Stimulated activated CD8-positive, alpha-beta memory T cell treated with anti-CD3 and anti-CD28 coated beads, Interleukin-4, amount 100 ng/mL, for 4 hours (primary cell): ENCODE data around the gene IQGAP2.

Source experiments
- DNase-seq, 2 donors: peaks; one replicate each; pipeline ENCODE4 v3.0.0-alpha.2; 2020; ENCODE audit warnings: low read depth in 2 of 2, low spot score in 1 of 2

The IQGAP2 gene

DNA sequence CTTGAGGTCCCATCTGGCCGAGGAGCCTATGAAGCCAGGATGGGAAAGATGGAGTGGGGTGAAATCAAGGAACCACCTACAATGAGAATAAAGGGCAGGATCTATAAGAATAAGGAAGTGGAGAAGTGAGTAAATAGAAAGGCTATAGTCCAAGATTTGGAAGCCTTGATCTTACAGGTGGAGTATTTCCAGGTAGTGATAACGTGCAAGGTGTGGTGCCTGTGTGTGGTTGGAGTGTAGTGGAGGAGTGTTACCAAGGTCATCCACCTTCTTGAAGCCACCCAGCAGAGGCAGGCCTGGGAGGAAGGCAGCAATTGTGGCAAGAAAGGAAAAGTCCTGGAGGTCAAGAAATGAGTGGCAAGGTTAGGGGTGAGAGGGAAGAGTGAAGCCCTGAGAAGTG is 72.9 kb downstream of the IQGAP2 start:
- DNase-seq: no peak

DNA sequence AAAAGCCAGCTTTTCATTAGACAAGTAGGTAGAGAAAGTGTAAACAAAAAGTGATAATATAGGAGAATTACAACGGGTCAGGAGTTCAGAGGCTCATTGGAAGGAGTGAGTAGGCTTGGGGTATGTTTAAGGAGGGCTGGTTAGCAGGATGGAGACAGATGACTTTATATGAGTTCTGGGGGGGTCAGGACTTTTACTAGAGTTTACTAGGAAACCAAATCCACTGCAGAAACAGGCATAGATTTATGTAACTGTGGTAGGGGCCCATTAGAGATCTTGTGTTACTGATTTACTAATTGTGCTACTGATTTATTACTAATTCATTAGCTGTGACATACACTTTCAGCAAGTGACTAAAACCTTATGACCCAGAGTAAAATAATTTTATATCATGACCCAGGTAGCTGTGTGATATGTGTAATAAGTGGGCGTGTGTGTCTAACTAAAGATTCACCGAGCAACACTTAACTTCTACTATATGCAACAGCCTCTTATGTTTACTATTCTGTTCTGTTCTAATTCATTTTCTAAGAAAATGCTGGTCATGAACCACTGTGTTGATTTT is 73.5 kb downstream of the IQGAP2 start:
- DNase-seq: no peak

DNA sequence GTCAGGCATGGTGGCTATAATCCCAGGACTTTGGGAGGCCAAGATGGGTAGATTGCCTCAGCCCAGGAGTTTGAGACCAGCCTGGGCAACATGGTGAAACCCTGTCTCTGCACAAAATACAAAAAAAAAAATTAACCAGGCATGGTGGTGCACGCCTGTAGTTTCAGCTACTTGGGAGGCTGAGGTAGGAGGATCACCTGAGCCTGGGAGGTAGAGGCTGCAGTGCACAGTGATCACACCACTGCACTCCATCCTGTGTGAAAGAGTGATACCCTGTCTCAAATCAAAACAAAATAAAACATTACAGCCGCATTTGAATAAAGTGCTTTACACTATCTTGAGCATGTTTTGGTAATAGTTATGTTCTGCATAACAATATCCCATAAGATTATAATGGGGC is 74.0 kb downstream of the IQGAP2 start:
- no peak for DNase-seq

DNA sequence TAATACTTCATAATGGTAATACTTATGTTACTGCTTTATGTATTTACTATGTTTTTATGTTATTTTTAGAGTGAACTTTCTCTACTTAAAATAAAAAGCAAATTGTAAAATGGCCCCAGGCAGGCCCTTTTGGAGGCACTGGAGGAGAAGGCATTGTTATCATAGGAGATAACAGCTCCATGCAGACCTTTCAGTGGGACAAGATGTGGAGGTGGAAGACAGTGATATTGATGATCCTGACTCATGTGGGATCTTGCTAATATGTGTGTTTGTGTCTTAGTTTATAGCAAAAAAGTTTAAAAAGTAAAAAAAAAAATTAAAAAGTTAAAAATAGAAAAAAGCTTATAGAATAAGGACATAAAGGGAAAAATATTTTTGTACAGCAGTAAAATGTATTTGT is 74.5 kb downstream of the IQGAP2 start:
- no peak for DNase-seq

DNA sequence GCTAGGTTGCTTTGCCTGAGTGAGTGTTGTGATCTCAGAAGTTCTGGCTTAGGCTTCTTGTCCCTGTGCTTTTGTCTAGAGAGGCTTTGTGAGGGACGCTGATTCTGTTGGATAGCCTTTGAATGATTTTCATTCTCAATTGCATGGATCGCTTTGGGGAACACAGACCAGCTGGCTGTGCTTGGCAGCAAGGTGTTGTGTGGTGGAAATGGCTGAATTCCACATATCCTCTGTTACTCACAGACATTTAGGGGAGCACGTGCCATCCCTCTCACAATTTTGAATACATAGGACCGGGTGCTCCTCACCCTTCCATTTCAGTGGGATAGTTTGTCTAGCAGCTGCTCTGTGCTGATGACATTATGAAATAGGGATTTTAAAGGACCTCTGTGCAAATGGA is 76.2 kb downstream of the IQGAP2 start:
- DNase-seq: no peak

DNA sequence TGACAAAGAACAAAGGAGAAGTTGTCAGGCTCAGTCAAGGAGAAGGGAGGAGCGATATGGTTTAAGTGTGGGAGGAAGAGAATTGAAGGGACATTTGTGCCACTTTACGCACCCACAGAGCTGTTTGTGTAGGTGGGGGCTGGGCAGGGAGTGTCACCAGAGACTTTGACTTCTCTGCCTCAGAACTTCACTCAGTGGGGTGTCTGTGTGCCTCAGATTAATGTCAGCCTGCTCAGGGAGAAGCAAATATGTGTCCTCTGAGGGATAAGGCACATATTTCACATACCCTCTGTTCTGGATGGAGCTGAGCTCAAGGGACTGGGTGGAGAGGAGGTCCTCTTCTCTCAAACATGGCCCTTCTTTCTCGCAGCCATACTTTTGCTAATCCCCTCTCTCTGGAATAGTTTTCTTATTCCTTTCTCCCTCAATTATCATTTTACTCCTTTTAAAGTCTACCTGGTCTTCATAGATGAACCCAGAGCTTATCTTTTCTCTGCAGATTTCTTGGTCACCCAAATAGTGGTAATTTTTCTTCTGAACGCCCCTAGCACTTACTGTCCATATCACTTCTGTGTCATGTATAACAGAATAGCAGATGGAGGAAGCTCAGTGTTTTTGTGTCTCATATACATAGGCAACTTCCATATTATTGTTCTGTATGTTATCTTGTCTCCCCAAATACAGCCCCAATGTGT is 77.0 kb downstream of the IQGAP2 start:
- DNase-seq: no peak

DNA sequence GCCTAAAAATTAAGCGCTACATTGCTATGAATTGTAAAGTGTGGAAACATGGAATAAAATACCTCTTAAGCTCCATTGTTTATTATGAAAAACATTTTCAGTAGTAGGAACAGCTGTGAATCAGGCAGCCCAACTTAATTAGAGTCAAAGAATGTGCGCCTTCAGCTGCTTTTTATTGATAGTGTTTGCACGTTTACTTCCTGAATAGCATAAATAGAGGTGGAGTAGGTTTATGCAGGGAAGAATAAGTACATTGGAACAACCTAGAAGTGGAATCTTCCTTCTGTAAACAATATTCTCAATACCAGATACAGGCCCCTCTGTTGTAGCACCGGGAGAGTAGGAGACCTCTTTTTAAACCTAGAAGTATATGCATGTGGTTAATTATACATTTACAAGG is 79.9 kb downstream of the IQGAP2 start:
- no peak for DNase-seq

DNA sequence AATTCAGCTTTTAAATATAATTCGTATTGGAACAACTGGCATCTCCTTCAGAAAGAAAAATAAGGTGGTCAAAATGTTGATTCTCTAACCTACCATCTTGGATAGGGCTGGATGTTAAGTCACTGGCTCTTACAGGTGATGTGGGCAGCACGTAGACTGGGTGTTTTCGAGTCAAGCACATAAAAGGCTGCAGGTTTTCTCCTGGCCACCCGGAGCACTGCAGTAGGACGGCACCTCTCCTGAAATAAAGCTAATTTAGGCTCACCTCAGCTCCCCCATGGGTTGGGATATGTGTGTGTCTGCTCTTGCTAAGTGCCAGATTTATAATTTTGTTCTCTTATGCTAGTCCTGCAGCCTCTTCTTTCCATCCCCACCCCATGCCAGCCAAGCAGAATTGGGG is 80.3 kb downstream of the IQGAP2 start:
- no peak for DNase-seq

DNA sequence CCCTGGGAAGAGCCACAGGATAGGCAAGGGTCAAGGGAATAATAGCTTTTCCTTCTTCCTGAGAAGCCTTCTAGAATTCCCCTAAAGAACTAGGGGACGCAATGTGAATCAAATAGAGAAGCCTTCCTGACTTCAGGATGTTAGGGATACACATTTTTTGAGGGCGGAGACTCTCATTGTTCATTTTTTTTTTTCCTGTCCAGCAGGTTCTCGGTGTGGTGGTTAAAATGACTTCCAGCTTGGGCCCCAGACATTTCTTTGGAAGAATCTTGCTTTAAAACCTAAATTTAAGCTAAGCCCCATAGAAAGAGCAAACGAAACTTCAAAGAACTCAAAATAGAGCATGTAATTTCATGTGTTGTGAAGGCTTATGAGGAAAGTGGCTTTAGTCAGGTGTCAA is 80.8 kb downstream of the IQGAP2 start:
- no peak for DNase-seq

DNA sequence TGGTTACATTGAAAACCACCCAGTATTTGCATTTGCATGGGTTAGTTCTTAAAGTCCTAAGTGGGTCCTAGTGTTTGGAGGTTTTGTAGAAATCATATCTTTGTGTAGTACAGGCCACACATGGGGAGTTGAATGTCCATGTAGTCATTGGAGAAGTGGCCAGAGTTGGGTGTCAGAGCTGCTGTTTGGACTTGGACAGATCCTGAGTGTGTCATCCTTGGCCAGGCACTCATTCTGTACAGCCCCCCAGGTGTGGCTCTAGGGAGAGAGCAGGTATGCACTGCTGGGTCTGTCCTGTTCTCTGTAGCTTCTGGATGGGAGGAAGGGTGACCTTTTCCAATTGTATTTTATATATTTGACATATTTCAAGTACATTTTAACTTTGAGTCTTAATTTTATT is 82.4 kb downstream of the IQGAP2 start:
- DNase-seq: no peak

DNA sequence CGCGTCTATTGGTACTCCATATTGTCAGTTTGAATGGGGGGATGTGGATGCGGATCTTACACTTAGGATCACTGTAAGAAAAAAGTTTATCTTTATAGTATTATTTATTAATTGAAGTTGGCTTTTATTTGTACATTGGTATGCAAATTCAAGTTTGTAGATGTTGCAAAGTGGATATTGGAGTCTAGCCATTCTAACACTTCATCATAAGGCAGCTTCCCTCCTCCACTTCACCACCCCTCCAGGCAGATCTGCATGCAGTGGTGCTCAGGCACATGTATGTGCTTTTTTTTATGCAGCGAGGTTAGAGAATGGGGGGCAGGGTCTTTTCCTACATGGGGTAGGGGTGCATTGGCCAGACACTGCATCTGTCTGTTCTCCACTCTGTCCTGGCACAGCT is 84.3 kb downstream of the IQGAP2 start:
- no peak for DNase-seq

DNA sequence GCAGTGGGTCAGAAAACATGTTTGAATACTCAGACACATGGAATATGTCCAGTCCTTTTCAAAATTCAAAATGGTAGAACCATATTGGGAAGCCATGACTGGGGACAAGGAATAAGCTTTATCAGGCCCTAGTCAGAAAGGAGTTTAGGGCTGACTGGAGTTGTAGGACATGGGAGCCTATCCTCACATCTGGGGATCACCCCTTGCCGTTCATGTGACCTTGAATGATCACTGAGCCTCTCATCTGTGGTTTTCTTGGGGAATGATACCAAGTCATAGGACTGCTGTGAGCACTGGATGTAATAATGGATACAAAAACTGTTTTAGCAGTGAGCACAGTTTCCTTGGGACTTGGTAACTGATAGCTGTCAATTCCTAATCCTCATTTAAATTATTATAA is 84.7 kb downstream of the IQGAP2 start:
- no peak for DNase-seq

DNA sequence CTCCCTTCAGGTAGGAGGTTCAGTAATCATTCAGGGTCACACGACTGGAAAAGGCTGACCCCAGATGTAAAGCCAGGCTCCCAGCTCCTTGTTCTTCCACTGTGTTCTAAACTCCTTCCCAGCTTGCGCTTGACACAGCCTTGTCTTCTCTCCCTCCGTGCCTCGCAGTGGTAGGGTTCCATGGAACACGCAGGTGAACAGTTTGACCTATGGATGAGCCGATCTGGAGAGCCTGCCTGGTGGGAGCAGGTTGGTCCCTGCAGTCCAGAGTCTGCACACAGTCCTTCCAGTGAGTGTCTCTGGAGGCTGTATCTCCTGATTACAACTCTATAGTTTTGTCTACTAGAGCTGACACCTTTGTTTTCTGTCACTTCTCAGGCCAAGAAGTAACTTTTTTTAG is 85.9 kb downstream of the IQGAP2 start:
- no peak for DNase-seq

DNA sequence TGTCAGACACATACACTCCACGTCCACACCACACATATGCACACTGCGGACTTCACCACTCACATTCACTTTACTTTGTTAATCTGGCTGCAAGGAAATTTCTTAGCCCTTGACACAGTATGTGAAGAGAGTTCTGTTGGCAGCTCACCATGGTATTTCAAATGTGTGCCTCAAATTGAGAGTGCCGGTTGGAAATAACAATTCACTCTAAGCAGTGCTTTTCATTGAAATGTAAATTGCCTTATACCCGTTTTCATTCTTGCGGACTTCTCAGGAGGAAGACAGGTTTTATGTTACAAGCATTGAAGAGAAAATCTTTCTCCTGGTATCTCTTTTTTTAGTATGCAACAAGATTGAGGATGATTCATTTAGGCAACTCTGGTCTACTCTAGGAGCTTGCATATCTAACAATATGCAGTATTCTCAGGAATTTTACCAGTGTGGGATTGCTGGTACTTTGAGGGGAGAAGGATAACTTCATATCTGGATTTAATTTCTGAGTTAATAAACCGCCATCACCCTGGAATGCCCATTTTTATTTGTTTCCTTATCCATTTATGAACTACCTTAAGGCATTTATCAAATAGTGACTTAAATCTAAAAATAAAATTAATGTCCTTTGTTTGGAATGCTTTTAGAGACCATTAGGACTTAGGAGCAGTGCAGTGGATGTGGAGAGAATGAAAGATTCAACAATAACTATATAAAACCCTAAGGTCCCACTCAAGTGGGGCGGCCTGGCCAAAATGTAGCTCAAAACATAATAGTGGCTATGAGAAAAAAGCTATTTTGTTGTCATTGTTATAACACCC is 87.0 kb downstream of the IQGAP2 start:
- DNase-seq: no peak

DNA sequence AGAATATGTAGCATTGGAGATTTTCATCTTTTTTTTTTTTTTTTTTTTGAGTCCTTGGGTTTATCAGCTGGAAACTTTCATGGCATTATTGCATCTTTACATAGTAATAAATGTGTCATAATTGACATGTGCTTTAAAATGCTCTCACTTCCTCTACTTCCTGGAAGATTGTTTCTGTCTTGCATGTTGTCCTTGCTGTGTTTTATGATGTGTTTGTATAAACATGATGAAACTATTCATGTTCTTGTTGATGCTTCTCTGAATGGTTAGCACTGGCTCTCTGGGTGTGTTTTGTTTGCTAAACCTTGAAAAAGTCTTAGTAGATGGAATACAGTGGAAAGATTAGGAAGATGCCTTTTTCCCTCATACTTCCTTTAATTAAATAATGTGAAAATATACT is 87.9 kb downstream of the IQGAP2 start:
- DNase-seq: no peak

DNA sequence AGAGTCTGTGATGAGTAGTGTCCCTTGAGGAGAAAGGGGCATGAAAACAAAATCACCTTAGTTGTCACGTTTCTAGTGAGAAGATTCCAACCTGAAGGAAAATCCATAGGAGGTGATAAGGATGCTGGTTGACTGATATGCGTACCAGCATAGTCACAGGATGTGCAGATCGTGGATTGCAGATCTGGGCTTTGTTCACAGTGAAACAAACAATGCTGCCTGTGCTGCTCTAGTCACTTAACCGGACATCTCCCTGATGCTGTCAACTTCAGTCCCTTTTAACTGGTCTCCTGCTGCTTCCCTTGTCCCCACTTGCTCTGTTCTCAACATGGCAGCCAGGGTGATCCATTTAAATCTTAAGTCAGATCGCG is 89.7 kb downstream of the IQGAP2 start:
- no peak for DNase-seq

DNA sequence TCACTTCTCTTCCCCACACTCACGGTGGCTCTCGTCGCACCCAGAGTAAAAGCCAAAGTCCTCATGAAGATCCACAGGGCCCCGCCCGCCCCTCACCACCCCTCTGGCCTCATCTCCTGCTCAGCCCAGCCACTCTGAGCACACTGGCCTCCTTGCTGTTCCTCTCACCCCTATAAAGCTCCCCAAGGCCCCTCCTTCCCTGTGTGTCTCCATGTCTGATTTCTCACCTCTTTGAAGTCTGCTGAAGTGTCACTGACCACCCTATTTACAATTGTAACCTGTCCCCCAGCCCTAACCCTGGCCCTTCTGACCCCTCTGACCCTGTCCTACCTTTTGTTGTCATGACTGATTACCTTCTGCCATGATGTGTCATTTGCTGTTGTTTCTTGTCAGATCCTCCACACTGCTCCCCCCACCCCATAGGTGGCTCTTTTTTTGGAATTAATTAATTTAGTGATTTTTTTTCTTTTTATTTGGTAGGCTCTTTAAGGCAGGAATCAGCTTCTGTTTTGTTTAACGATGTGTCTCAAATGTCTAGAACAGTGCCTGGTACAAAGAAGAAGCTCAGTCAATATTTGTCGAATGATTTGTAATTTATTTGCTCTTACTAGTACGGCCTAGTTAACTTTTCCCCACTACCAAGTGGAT is 90.2 kb downstream of the IQGAP2 start:
- no peak for DNase-seq

DNA sequence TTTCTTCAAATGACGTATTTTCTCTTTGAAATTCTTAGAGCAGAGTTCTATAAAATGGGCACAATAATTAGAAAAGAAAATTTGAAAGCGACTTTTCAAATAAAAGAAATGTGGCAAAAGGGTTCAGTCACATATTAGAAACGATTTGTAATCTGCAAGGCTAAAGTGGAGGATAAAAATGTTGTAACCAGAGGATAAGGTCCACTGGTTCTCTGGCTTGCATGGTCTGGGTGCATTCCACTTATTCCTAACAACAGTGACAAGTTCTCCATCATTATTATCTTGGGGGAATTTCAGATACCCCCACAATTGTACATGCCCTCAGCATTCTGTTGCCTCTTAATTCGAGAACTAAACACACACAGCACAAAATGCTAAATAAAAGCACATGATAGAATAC is 91.1 kb downstream of the IQGAP2 start:
- DNase-seq: no peak

DNA sequence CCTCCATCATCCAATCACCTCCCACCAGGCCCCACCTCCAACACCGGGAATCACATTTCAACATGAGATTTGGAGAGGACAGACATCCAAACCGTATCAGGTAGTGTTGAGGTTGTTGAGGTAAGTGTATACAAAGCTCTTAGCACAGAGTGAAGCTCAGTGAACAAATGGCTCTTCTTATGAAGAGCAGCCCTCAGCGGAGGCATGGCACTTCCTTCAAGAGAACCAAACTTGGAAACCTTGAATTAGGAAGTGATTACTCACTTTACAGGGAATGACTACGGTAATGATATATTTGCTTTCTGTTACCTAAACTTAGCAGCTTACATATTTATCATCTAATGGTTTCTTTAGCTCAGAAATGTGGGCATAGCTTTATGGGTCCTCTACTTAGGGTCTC is 92.8 kb downstream of the IQGAP2 start:
- DNase-seq: no peak

DNA sequence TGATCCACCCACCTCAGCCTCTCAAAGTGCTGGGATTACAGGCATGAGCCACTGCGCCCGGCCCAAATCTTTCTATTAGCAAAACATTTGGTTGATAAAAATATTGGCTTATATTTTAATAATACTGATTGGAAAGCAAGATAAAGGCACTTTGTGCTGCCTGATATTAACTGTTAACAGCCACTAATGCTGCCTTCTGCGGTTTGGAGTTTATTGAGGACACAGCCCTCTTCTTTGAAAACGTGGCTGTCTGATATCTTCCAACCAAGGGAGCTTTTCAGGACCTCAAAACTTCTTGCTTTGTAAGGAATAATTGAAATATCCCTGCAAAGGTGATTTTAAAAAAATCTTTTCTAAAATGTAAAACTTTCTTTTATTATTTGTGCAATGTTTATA is 94.0 kb downstream of the IQGAP2 start:
- no peak for DNase-seq

DNA sequence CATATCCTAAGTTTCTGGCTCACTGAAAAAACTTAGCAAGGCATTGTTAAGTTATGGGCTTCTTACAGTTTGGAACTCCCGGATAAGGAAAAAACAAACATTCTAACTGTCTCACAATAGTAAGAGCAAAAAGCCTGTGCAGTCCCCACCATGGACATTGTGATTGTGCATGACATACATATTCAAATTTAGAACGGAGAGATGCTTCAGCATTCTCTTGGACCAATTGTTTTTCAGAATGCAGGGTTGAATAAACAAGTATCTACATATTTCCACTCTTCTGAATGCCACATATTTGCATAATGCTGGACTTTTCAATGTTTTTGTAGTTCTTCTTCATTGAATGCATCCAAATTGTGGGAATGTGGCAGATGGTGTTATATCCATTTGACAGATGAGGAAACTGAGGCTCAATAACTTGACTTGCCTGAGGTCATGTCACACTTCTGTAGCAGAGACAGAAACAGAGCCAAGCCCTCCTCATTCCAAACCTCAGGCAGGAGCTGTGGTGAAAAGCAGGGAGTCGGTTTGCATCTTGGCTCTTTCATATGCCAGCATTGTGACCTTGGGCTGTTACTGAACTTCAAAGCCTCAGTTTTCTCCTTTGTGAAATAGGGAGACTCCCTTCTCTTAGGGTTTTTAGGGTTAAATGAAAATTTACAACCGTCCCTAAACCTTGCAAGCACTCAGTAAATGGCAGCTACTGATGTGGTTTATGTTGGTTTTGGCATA is 95.1 kb downstream of the IQGAP2 start:
- no peak for DNase-seq
